ENCODE measurements around the gene IGFL2.

DNA sequence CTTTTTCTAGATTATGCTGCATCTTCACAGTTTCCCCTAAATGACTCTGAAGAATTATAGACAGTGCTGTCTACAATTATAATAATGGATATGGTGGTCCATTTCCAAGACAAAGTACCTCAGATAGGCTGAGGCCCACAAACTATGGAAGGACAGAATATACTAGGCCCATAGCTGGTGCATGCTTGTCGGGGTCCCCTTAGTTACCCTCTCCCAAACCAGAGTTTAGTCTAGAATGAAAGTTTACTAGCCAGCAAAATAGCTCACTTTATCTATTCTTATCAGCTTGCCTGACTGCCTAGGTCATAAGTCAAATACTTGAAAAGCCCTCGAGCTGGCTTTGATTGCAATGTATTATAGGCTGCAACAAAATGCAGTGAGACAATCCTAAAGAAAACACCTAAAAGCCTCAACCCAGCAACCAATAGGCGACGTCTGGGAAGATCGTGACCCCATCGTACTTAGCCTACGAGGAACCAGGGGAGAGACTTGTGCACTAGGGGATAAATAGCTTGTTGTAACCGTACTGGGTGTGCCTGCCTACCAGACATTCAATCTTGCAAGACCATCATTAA is 785 bp upstream of the IGFL2 start:
- TF ChIP-seq TAF1 (conservative IDR thresholded peaks at IDR 0.05), result no peak
- TF ChIP-seq, protein P1, sequence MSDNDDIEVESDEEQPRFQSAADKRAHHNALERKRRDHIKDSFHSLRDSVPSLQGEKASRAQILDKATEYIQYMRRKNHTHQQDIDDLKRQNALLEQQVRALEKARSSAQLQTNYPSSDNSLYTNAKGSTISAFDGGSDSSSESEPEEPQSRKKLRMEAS (IDR thresholded peaks at IDR 0.05), result no peak
- TF ChIP-seq, protein P2, sequence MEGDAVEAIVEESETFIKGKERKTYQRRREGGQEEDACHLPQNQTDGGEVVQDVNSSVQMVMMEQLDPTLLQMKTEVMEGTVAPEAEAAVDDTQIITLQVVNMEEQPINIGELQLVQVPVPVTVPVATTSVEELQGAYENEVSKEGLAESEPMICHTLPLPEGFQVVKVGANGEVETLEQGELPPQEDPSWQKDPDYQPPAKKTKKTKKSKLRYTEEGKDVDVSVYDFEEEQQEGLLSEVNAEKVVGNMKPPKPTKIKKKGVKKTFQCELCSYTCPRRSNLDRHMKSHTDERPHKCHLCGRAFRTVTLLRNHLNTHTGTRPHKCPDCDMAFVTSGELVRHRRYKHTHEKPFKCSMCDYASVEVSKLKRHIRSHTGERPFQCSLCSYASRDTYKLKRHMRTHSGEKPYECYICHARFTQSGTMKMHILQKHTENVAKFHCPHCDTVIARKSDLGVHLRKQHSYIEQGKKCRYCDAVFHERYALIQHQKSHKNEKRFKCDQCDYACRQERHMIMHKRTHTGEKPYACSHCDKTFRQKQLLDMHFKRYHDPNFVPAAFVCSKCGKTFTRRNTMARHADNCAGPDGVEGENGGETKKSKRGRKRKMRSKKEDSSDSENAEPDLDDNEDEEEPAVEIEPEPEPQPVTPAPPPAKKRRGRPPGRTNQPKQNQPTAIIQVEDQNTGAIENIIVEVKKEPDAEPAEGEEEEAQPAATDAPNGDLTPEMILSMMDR (IDR thresholded peaks at IDR 0.05; ENCODE audit: low read depth, low read length, missing input control), result no peak
- TF ChIP-seq, protein P3, sequence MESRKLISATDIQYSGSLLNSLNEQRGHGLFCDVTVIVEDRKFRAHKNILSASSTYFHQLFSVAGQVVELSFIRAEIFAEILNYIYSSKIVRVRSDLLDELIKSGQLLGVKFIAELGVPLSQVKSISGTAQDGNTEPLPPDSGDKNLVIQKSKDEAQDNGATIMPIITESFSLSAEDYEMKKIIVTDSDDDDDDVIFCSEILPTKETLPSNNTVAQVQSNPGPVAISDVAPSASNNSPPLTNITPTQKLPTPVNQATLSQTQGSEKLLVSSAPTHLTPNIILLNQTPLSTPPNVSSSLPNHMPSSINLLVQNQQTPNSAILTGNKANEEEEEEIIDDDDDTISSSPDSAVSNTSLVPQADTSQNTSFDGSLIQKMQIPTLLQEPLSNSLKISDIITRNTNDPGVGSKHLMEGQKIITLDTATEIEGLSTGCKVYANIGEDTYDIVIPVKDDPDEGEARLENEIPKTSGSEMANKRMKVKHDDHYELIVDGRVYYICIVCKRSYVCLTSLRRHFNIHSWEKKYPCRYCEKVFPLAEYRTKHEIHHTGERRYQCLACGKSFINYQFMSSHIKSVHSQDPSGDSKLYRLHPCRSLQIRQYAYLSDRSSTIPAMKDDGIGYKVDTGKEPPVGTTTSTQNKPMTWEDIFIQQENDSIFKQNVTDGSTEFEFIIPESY (IDR thresholded peaks at IDR 0.05), result no peak
- no peak for TF ChIP-seq FOXA2 (IDR thresholded peaks at IDR 0.05)
- no peak for TF ChIP-seq GABPA (IDR thresholded peaks at IDR 0.05 in 1 of 2, conservative IDR thresholded peaks at IDR 0.05 in 1 of 2)
- TF ChIP-seq NR2F2 (IDR thresholded peaks at IDR 0.05), result no peak
- TF ChIP-seq SP1 (IDR thresholded peaks at IDR 0.05), result no peak
- no peak for TF ChIP-seq JUND (IDR thresholded peaks at IDR 0.05)
- TF ChIP-seq EGR1 (IDR thresholded peaks at IDR 0.05; ENCODE audit: low read depth in 2 of 2), result no peak
- TF ChIP-seq, protein P4, sequence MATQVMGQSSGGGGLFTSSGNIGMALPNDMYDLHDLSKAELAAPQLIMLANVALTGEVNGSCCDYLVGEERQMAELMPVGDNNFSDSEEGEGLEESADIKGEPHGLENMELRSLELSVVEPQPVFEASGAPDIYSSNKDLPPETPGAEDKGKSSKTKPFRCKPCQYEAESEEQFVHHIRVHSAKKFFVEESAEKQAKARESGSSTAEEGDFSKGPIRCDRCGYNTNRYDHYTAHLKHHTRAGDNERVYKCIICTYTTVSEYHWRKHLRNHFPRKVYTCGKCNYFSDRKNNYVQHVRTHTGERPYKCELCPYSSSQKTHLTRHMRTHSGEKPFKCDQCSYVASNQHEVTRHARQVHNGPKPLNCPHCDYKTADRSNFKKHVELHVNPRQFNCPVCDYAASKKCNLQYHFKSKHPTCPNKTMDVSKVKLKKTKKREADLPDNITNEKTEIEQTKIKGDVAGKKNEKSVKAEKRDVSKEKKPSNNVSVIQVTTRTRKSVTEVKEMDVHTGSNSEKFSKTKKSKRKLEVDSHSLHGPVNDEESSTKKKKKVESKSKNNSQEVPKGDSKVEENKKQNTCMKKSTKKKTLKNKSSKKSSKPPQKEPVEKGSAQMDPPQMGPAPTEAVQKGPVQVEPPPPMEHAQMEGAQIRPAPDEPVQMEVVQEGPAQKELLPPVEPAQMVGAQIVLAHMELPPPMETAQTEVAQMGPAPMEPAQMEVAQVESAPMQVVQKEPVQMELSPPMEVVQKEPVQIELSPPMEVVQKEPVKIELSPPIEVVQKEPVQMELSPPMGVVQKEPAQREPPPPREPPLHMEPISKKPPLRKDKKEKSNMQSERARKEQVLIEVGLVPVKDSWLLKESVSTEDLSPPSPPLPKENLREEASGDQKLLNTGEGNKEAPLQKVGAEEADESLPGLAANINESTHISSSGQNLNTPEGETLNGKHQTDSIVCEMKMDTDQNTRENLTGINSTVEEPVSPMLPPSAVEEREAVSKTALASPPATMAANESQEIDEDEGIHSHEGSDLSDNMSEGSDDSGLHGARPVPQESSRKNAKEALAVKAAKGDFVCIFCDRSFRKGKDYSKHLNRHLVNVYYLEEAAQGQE (IDR thresholded peaks at IDR 0.05), result no peak
- TF ChIP-seq HNF4A (conservative IDR thresholded peaks at IDR 0.05), result no peak
- TF ChIP-seq RXRA (IDR thresholded peaks at IDR 0.05), result no peak
- no peak for TF ChIP-seq RAD21 (IDR thresholded peaks at IDR 0.05)
